Upper lobe of left lung (tissue), 6 donors: ENCODE measurements around the gene CYB561D1. TPM values are rescaled to one million over a fixed set of nuclear protein-coding genes. Genes with fewer than 3 reads are reported as not detected.

Experiments used
- ATAC-seq, 2 donors: fragments of 200-7000 bp; cut with Tn5 transposase; one replicate each; pipeline ENCODE4 v1.9.1; 2022; ENCODE audit warnings: mild to moderate bottlenecking in 2 of 2, moderate library complexity in 2 of 2; ENCODE audit not compliant: low FRiP score in 2 of 2
- DNase-seq, 2 donors: peaks; one replicate each; pipeline ENCODE4 v3.0.0-alpha.2; 2019 to 2020
- H3K27ac ChIP-seq, 4 donors: fragments of 200-600 bp; sonication (generic); one replicate each; pipeline ENCODE4 v1.5.1; 2016 to 2019
- H3K27me3 ChIP-seq, 4 donors: fragments of 200-600 bp; sonication (generic); one replicate each; pipeline ENCODE4 v1.5.1; 2017 to 2019
- H3K36me3 ChIP-seq, 4 donors: fragments of 200-600 bp; sonication (generic); one replicate each; pipeline ENCODE4 v1.5.1; 2016 to 2019
- H3K4me1 ChIP-seq, 4 donors: fragments of 200-600 bp; sonication (generic); one replicate each; pipeline ENCODE4 v1.5.1; 2018 to 2019
- H3K4me3 ChIP-seq, 4 donors: fragments of 200-600 bp; sonication (generic); one replicate each; pipeline ENCODE4 v1.5.1; 2017 to 2019; ENCODE audit warnings: mild to moderate bottlenecking in 2 of 4, moderate library complexity in 1 of 4
- H3K9me3 ChIP-seq, 4 donors: fragments of 200-600 bp; sonication (generic); one replicate each; pipeline ENCODE4 v1.5.1; 2018 to 2019
- EP300 ChIP-seq, 4 donors: sonication (generic); formaldehyde crosslinking; IDR thresholded peaks; one replicate each; pipeline ENCODE4 v1.5.1; 2017; ENCODE audit warnings: antibody characterized with exemption in 4 of 4, control low read depth in 2 of 4
- POLR2A ChIP-seq, 4 donors: fragments of 450-650 bp; IDR thresholded peaks; one replicate each; pipeline ENCODE4 v1.5.1; 2016 to 2017; ENCODE audit warnings: antibody characterized with exemption in 4 of 4, mild to moderate bottlenecking in 2 of 4
- POLR2AphosphoS5 ChIP-seq, 2 donors: sonication (generic); formaldehyde crosslinking; IDR thresholded peaks; one replicate each; pipeline ENCODE4 v1.5.1; 2017; ENCODE audit warnings: antibody characterized with exemption in 2 of 2
- WGBS, 2 donors: methylation state at CpG; one replicate each; pipeline ENCODE4 v1.1.5; 2017 to 2018; 5-methylcytosine and 5-hydroxymethylcytosine counted together
- total RNA-seq, 6 donors: library from RNA; depleted of rRNA in 4 of 6; stranded (reverse); fragments of >200 nt in 4 of 6; gene quantifications; one replicate each; pipeline versions ENCODE4 v1.1.0 to v1.2.1, GENCODE V29; 2016 to 2021
- TF ChIP-seq, protein P1 (sequence below), 6 experiments: fragments of 450-650 bp in 4 of 6; fragments of 200-600 bp in 2 of 6; sonication (generic) in 2 of 6; IDR thresholded peaks; one replicate each; pipeline ENCODE4 v1.5.1; 2016 to 2019; ENCODE audit warnings: antibody characterized with exemption in 6 of 6
- donor health status: DM: no; HTN: no; CAD: no; lungs with moderate emphysema.
- donor health status: DM: no; HTN: yes; CAD: no; lungs with severe emphysema.

CYB561D1 gene
- total RNA-seq, 6 donors from 2014 or later: 4.2 to 16.4 (median 9.9) TPM

DNA sequence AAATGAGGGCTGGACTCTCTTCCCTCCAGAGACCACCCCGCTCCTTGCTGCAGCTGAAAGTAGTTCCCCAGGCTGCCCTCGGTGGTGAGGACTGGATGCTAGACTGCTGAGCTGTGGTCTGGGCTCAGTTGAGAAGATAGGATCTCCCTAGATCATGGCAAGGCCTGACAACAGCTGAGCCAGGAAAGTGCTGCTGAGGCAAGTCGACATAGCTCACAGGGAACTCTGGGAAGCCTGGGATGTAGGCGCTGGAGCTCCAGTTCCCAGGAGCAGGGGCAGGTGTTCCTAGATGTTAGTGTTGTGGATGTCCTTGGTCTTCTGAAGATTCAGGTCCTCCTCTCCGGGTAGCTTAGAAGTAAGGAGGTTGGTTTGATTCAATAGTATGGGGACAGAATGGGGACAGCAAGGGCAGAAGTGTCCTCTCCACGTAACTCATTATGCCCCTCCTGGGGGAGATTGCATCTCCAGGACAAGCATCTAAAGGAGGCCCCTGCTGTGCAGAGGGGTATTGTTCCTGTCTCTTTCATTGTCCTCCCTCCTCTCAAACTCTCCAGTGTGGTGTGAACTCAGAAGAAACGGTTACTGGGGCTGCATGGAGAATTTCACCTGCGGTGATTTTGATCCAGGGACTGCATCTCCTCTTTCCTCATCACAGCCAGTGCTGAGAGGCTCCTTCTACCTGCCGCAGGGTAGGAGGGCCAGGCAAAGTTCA, 3.7 kb downstream of the CYB561D1 start:
- H3K36me3 ChIP-seq: peaks cover 0 to 32% (median 20%) of the 10 kb centered on the region in 4 donors
- H3K27ac ChIP-seq: no peak overlapping the region
- peaks cover 0 to 3% (median 0%) of the 10 kb centered on the region in 4 donors for H3K27me3 ChIP-seq
- TF ChIP-seq EP300 (IDR thresholded peaks at IDR 0.05) (no peak), POLR2A (IDR thresholded peaks at IDR 0.05) (no peak), POLR2AphosphoS5 (IDR thresholded peaks at IDR 0.05) (no peak)
- TF ChIP-seq, protein P1, sequence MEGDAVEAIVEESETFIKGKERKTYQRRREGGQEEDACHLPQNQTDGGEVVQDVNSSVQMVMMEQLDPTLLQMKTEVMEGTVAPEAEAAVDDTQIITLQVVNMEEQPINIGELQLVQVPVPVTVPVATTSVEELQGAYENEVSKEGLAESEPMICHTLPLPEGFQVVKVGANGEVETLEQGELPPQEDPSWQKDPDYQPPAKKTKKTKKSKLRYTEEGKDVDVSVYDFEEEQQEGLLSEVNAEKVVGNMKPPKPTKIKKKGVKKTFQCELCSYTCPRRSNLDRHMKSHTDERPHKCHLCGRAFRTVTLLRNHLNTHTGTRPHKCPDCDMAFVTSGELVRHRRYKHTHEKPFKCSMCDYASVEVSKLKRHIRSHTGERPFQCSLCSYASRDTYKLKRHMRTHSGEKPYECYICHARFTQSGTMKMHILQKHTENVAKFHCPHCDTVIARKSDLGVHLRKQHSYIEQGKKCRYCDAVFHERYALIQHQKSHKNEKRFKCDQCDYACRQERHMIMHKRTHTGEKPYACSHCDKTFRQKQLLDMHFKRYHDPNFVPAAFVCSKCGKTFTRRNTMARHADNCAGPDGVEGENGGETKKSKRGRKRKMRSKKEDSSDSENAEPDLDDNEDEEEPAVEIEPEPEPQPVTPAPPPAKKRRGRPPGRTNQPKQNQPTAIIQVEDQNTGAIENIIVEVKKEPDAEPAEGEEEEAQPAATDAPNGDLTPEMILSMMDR (IDR thresholded peaks at IDR 0.05): no peak
- H3K4me1 ChIP-seq: peaks cover 28 to 66% (median 36%) of the 10 kb centered on the region in 4 donors
- 74 to 78% methylated on average over 7 to 8 of the region's 9 CpGs for WGBS, 2 donors
- ATAC-seq (no peak), DNase-seq (no peak)
- no peaks in the 10 kb centered on the region for H3K9me3 ChIP-seq
- H3K4me3 ChIP-seq: no peak overlapping the region

DNA sequence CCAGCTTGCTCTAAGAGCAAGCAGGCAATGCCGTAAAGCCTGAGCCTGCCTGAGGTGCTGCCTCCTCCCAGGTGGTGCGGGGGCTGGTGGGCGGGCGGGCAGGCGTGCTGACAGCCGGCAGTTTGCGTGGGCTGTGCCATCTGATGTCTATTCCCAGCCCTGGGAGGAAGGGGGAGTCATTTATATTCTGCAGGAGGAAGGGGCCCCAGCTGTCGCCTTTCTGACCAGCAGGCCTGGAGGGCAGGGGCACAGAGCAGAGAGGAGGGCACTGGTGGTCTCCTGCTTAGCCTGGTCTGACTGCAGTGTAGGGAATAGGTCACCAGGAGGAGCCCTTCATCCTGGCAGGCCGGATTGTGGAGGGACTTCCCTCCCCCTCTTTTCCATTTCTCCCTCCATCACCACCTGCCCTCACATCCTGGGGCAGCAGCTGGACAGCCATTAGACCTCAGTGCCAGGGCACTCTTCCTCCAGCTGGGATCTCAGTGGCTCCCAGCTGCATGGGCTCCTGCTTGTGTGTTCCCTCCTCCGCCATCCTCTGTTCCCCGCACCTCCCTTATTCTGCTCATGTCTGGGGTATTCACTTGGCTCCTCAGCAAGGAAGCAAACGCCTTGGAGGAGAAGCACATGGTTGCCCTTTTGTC, 4.4 kb downstream of the CYB561D1 start:
- ATAC-seq: no peak
- WGBS, 2 donors: 57 to 86% methylated on average over 5 to 11 of the region's 12 CpGs
- Histone ChIP-seq H3K36me3 (peaks cover 0 to 32% (median 20%) of the 10 kb centered on the region in 4 donors), H3K27me3 (peaks cover 0 to 3% (median 0%) of the 10 kb centered on the region in 4 donors), H3K9me3 (no peaks in the 10 kb centered on the region), H3K4me3 (no peak overlapping the region), H3K27ac (no peak overlapping the region), H3K4me1 (peaks cover 25 to 62% (median 33%) of the 10 kb centered on the region in 4 donors)
- TF ChIP-seq POLR2A (IDR thresholded peaks at IDR 0.05) (no peak), POLR2AphosphoS5 (IDR thresholded peaks at IDR 0.05) (no peak)
- TF ChIP-seq, protein P1 (IDR thresholded peaks at IDR 0.05): peak in 5 of 6 experiments; percentile 20 to 53 (median 36)
- DNase-seq: peak; percentile 24 to 46

- Histone ChIP-seq H3K4me3 (no peak overlapping the region), H3K4me1 (peaks cover 24 to 56% (median 29%) of the 10 kb centered on the region in 4 donors), H3K36me3 (peaks cover 0 to 32% (median 20%) of the 10 kb centered on the region in 4 donors), H3K9me3 (no peaks in the 10 kb centered on the region), H3K27me3 (no peaks in the 10 kb centered on the region), H3K27ac (peak overlapping the region in 2 of 4 donors; percentile 21 to 35)
- peak in 1 of 2 donors; percentile 39 for DNase-seq
- peak in 1 of 2 donors; percentile 42 for ATAC-seq
- TF ChIP-seq EP300 (IDR thresholded peaks at IDR 0.05) (no peak), POLR2AphosphoS5 (IDR thresholded peaks at IDR 0.05) (no peak), POLR2A (IDR thresholded peaks at IDR 0.05) (no peak)
- TF ChIP-seq, protein P1 (IDR thresholded peaks at IDR 0.05): no peak
- 74 to 76% methylated on average over 7 of the region's 7 CpGs for WGBS, 2 donors
Observed at GRCh38 chr1:109499081-109499480, 5.2 kb downstream of the CYB561D1 start.

DNA sequence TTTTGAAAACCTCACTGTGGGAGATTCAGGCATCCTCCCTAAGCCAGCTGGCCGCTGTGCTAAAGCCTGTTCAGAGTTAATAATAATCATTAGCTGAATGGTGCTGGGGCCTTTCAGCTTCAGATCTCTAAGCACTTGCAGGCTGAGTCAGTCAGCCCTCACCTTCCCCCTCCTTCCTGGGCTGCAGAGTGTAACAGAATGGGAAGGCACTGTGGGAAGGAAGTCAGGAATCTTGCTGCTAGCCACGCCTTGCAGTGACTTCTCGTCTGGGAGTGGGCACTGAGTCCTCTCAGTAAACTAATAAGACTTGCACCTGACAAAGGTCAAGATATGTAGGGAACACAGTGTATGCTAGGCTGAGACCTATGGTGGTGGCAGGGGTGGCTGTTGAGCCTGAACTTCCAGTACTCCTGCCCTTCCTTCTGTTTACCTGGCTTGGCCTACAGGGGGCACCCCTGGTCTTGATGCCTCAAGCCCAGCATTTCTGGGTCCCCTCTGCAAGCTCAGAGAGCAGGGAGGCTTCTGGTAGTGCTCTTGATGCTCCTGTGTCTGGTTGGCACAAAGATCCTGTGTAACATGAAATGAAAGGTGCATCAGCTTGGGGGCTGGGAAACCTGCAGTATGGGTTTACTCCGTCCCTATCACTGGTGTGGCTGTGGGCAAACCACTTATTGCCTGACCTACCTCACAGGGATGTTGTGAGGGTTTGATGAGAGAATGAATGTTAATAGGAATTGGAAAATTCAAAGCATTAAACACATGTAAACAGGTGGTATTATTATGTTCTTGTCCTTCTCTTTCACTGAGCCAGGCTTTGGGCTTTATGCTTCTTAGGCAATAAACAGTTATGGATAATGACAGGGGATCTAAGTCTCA, 6.0 kb downstream of the CYB561D1 start:
- TF ChIP-seq, protein P1 (IDR thresholded peaks at IDR 0.05): peak in 4 of 6 experiments; percentile 24 to 53 (median 39)
- no peak for TF ChIP-seq EP300 (IDR thresholded peaks at IDR 0.05)
- Histone ChIP-seq H3K4me3 (no peak overlapping the region), H3K36me3 (peaks cover 0 to 32% (median 20%) of the 10 kb centered on the region in 4 donors), H3K9me3 (no peaks in the 10 kb centered on the region), H3K27ac (peak overlapping the region in 2 of 4 donors; percentile 21 to 49), H3K4me1 (peaks cover 19 to 51% (median 23%) of the 10 kb centered on the region in 4 donors), H3K27me3 (no peaks in the 10 kb centered on the region)
- peak in 1 of 2 donors; percentile 75 for DNase-seq
- peak; percentile 38 to 72 for ATAC-seq
- 58 to 61% methylated on average over 3 to 4 of the region's 4 CpGs for WGBS, 2 donors
